NCI-H82 treated with DMSO at 0.1 percent for 48 hours (cell line): ENCODE results near the gene TMEM182.

ENCODE experiments used
- DNase-seq: peaks from one replicate; lab custom pipeline; 2025; ENCODE audit not compliant: unreplicated experiment; lab: John Stamatoyannopoulos, UW

TMEM182 gene

GRCh38 chr2:102765061-102765460, 3.2 kb downstream of the TMEM182 start:
- DNase-seq: no peak

GRCh38 chr2:102768253-102768652, 6.4 kb downstream of the TMEM182 start:
- DNase-seq: no peak

DNA sequence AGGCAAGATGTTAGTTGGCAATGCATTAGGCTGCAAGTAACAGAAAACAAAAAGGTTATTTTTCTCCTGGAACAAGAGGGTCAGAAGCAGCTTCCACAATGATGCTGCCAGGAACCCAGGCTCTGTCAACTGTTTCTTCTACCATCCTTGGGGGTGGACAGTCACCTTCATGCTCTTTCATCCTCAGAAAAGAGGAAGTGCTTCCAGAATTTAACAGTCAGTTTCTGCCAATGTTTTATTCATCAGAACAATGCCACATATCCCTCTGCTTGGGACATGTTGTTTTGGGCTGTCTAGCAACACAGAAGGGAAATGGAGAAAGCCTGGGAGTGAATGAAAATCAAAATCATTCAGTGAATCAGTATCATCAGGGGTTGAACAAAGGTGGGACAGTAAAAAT, 7.1 kb downstream of the TMEM182 start:
- DNase-seq: no peak

DNA sequence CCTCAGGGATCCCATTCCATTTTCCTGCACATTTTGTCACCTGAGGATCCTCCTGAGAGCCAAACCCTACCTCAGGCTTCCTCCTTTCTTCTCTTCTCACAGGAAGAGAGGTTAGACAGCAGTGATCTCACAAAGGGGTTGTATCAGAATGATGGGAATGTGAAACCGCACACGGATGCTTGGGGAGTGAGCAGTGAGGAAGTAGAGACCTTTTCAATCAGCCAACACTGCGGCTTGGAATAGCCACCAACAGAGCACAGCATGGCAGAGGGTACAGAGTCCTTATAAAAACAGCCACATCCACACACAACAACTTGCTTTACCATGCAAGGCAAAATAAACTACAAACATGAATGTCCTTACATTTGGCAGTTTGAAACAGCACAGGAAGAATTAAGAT, 8.7 kb downstream of the TMEM182 start:
- DNase-seq: no peak

DNA sequence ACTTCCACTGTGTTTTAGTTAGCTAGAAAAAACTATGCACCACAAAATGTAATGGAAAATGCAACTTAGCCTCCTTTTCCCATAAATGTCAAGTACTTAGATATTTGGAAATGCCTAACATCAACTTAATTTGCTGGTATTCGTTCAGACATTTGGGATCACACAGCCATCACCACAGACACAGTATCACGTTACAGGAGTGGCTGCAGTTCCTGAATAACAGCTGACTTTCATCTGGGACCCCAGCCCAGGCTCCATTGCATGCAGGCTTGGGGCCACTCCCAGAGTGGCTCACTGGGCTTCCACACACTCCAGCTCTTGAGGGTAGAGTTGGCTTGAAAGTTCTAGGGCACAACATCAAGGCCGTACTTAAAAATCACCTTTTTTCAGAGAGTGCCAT, 9.3 kb downstream of the TMEM182 start:
- DNase-seq: no peak

- no peak for DNase-seq
Observed at GRCh38 chr2:102772659-102773058, 10.8 kb downstream of the TMEM182 start.

DNA sequence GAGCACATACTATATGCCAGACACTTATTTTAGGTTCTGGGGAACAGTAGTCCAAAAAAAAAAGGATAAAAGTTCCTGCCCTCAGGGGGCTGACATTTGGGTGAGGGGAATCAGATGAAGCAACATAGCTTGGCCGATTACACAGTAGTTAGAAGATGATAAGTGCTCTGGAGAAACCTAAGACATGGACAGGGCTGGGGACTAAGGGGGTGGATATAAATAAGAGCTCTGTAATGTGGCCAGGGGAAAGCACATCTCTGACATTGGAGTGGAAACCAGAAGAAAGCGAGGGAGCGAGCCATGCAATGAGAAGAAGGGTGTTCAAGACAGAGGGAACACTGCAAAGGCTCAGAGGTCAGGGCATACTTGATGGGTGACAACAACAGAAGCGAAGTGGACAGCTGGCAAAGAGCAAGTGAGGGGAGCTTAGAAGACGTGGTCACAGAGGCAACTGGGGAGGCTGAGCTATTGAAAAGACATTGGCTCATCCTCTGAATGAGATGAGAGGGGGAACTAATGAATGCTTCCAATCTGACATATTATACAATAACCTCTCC, 11.4 kb downstream of the TMEM182 start:
- DNase-seq: no peak

GRCh38 chr2:102778260-102778659, 16.4 kb downstream of the TMEM182 start:
- no peak for DNase-seq

DNA sequence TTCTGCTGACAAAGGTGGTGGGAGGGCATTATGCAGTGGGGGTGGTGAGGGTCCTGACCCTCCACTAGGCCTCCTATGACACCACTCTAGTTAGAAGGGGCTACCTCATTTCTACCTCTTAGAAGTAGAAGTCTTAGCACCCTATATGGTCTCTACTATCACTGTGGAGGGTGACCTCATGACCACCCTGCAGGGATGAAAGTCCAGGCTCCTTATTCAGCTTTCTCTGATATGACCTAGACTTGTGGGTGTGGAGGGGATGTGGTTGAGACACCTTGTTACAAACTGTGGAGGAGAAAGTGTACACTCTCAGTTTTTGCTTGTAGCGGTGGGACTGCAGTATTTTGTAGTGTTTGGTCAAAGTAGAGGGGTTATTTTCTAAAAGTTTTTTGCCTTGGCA, 18.6 kb downstream of the TMEM182 start:
- DNase-seq: no peak

DNA sequence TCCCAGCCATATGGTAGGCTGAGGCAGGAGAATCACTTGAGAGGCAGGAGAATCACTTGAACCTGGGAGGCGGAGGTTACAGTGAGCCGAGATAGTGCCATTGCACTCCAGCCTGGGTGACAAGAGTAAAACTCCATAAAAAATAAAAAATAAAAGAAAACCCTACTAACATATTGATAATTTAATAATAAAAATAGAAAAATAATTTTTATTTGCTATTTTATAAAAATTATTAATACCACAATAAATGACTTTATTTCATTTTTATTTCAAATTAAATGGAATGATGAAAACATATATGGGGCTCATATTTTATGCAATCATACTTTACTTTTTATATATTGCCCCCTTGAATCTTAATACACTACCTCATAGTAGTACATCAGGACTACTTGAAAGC, 20.4 kb downstream of the TMEM182 start:
- no peak for DNase-seq

DNA sequence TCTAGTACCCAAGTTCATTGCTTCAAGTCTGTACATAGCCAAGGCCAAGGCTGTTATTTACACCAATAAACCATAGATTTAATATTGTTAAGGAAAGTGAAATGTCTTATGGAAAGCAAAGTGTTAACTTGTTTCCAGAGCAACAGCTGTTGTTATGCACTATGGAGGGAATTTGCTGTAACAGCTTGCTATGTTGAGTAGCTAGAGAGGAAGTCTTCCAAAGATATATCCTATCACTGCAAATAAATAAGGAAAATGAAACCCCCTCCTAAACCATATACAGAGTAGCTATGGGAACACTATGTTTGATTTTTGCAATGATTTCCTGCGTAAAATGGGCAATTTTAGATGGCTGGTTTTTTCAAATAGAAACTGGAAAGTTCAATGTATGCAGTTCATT, 21.1 kb downstream of the TMEM182 start:
- no peak for DNase-seq

DNA sequence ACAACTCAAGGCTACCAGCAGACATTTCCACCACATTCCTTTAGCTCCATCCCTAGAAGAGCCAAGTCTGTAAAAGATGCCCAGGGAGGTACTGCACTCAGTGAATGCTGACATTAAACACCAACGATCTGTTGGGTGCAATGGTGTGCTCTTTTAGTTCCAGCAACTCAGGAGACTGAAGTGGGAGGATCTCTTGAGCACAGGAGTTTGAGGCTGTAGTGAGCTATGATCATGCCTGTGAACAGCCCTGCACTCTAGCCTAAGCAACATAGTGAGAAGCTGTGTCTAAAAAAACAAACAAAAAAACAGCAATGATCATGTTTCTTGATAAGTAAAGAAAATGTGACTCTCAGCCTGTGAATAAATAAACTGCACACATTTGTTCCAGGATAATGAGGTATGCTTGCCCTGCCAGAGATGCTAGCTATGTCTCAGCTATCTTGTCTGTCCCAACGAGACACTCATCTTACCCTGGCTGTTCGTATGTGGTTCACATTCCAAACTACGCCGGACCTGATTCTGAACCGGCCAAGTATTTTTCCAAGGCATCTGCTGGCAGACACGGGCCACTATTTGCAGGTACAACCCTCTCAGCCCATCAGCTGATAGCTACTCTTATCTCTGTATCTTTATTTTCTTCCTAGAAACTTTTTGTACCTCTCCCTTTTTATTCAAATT, 21.8 kb downstream of the TMEM182 start:
- DNase-seq: no peak

DNA sequence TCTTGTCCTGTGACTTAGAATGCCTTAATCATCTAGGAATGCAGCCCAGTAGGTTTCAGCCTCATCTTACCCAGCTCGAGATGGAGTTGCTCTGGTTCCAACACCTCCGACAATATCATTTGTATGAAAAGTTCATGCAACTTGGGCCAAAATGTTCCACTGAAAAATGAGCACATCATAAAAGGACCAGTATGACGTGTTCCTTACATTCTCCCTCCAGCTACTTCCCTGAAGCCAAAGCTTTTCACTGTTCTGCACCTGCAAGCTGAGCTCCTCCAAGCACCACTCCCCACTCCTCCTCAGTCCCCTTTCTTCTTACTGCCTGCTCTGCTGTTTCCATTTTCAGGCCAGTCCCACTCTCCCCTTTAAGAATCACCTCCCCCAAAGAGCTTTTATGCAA, 23.1 kb downstream of the TMEM182 start:
- DNase-seq: no peak

DNA sequence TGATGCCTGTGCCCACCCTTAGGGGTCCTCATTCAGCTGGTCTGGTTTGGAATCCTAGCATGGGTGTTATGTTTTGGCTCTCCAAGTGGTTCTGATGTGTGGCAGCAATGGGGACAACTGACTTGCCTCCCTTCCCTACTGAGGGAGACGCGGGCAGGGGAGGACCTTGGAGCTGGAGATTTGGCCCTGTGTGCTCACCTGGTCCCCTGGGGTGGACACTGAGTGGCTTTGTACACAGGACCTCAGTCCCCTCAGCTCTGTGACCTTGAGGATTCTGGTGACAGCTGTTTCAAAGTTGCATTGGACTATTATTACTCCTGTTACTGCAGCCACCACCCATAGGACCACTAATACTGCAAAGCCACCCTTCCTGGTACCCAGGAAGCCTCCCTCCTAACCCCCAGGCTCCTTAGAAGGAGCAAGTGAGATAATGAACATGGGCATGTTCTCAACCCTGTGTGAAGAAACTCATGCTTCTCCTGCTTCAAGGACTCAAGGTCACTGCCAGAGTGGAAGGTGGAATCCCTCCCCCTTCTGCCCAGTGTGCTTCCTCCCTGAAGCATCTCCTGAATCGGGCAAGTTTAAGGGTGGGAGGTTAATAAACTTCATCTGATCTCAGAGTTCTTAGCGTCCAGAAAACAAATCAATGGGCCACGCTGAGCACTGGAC, 26.5 kb downstream of the TMEM182 start:
- no peak for DNase-seq

- DNase-seq: no peak
Observed at GRCh38 chr2:102788885-102789260, 27.0 kb downstream of the TMEM182 start.

GRCh38 chr2:102789349-102790090, 27.7 kb downstream of the TMEM182 start:
- no peak for DNase-seq

- DNase-seq: no peak
Observed at GRCh38 chr2:102790091-102790455, 28.2 kb downstream of the TMEM182 start.

GRCh38 chr2:102792568-102793208, 30.9 kb downstream of the TMEM182 start:
- DNase-seq: no peak

DNA sequence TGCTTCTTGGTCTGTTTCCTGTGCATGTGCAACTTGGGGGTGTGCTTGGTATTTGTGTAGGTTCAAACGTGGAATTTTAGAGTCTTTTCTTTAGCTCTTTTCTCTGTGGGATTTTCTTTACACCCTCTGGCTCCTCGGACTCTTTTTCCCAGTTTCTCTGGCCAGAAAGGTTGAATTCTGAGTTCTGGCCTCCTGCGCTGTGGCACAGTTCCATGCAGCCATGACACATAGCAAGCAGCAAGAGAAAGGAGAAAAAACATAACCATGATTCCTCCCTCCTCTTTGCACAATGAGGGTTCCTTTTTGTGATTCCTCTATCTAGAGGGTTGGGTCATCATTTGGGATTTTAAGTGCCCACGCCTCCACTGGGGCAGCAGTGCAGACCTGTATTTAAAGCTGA, 33.8 kb downstream of the TMEM182 start:
- DNase-seq: no peak

GRCh38 chr2:102796337-102796736, 34.5 kb downstream of the TMEM182 start:
- no peak for DNase-seq

GRCh38 chr2:102797486-102797885, 35.7 kb downstream of the TMEM182 start:
- no peak for DNase-seq

GRCh38 chr2:102798181-102798580, 36.4 kb downstream of the TMEM182 start:
- no peak for DNase-seq
